ENCODE data around the gene ZFR. TPM values are rescaled to one million over a fixed set of nuclear protein-coding genes. Genes with fewer than 3 reads are reported as not detected.

The ZFR gene
- total RNA-seq, 2 donors from 2014 or later, result 59.1 to 67.9 TPM

- Histone ChIP-seq H3K36me3 (ENCODE audit: control insufficient read depth, insufficient read depth, low read length) (peaks cover 11% of the 10 kb centered on the region), H3K27ac (ENCODE audit: low read depth, low read length) (no peak overlapping the region), H3K27me3 (ENCODE audit: control insufficient read depth, insufficient read depth, low read length, poor library complexity, severe bottlenecking) (peaks cover 6% of the 10 kb centered on the region), H3K9ac (ENCODE audit: extremely low read depth, low read length, poor library complexity, severe bottlenecking) (no peak overlapping the region), H3K4me1 (ENCODE audit: control insufficient read depth, insufficient read depth, low read length) (no peaks in the 10 kb centered on the region), H3K4me3 (ENCODE audit: low read length) (peak overlapping the region; percentile 88), H3K9me3 (ENCODE audit: control insufficient read depth, low read length) (peaks cover 4% of the 10 kb centered on the region)
- H3K27me3 Mint-ChIP-seq (ENCODE audit: insufficient read depth), result peaks cover 32% of the 10 kb centered on the region
- H3K4me1 Mint-ChIP-seq, result peaks cover 23% of the 10 kb centered on the region
- DNase-seq, result no peak
- H3K9me3 Mint-ChIP-seq, result no peaks in the 10 kb centered on the region
- TF ChIP-seq, protein P1, sequence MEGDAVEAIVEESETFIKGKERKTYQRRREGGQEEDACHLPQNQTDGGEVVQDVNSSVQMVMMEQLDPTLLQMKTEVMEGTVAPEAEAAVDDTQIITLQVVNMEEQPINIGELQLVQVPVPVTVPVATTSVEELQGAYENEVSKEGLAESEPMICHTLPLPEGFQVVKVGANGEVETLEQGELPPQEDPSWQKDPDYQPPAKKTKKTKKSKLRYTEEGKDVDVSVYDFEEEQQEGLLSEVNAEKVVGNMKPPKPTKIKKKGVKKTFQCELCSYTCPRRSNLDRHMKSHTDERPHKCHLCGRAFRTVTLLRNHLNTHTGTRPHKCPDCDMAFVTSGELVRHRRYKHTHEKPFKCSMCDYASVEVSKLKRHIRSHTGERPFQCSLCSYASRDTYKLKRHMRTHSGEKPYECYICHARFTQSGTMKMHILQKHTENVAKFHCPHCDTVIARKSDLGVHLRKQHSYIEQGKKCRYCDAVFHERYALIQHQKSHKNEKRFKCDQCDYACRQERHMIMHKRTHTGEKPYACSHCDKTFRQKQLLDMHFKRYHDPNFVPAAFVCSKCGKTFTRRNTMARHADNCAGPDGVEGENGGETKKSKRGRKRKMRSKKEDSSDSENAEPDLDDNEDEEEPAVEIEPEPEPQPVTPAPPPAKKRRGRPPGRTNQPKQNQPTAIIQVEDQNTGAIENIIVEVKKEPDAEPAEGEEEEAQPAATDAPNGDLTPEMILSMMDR (conservative IDR thresholded peaks at IDR 0.05), result no peak
- H3K27ac Mint-ChIP-seq, result no peak overlapping the region
- WGBS, 2 experiments (ENCODE audit: insufficient coverage in 1 of 2, insufficient read length in 1 of 2), result 85 to 87% methylated on average over 12 to 23 of the region's 23 CpGs
- H3K36me3 Mint-ChIP-seq (ENCODE audit: low read depth), result peaks cover 16% of the 10 kb centered on the region
- H3K4me3 Mint-ChIP-seq, result peak overlapping the region; percentile 86
Measured at GRCh38 chr5:32445831-32446614, 1.5 kb upstream of the ZFR start.

- Histone ChIP-seq H3K9ac (ENCODE audit: extremely low read depth, low read length, poor library complexity, severe bottlenecking) (peak overlapping the region; percentile 75), H3K27me3 (ENCODE audit: control insufficient read depth, insufficient read depth, low read length, poor library complexity, severe bottlenecking) (peaks cover 6% of the 10 kb centered on the region), H3K36me3 (ENCODE audit: control insufficient read depth, insufficient read depth, low read length) (peaks cover 13% of the 10 kb centered on the region), H3K9me3 (ENCODE audit: control insufficient read depth, low read length) (peaks cover 4% of the 10 kb centered on the region), H3K4me3 (ENCODE audit: low read length) (peak overlapping the region; percentile 88), H3K27ac (ENCODE audit: low read depth, low read length) (no peak overlapping the region), H3K4me1 (ENCODE audit: control insufficient read depth, insufficient read depth, low read length) (no peaks in the 10 kb centered on the region)
- Mint-ChIP-seq H3K4me1 (peaks cover 23% of the 10 kb centered on the region), H3K9me3 (no peaks in the 10 kb centered on the region), H3K27me3 (ENCODE audit: insufficient read depth) (peaks cover 32% of the 10 kb centered on the region), H3K36me3 (ENCODE audit: low read depth) (peaks cover 18% of the 10 kb centered on the region), H3K27ac (peak overlapping the region; percentile 67), H3K4me3 (peak overlapping the region; percentile 86)
- peak; percentile 64 for DNase-seq
- WGBS, 2 experiments (ENCODE audit: insufficient coverage in 1 of 2, insufficient read length in 1 of 2), result 16 to 22% methylated on average over 8 to 10 of the region's 10 CpGs
- TF ChIP-seq, protein P1 (conservative IDR thresholded peaks at IDR 0.05), result no peak
Measured at GRCh38 chr5:32445287-32445758, 783 bp upstream of the ZFR start.

DNA sequence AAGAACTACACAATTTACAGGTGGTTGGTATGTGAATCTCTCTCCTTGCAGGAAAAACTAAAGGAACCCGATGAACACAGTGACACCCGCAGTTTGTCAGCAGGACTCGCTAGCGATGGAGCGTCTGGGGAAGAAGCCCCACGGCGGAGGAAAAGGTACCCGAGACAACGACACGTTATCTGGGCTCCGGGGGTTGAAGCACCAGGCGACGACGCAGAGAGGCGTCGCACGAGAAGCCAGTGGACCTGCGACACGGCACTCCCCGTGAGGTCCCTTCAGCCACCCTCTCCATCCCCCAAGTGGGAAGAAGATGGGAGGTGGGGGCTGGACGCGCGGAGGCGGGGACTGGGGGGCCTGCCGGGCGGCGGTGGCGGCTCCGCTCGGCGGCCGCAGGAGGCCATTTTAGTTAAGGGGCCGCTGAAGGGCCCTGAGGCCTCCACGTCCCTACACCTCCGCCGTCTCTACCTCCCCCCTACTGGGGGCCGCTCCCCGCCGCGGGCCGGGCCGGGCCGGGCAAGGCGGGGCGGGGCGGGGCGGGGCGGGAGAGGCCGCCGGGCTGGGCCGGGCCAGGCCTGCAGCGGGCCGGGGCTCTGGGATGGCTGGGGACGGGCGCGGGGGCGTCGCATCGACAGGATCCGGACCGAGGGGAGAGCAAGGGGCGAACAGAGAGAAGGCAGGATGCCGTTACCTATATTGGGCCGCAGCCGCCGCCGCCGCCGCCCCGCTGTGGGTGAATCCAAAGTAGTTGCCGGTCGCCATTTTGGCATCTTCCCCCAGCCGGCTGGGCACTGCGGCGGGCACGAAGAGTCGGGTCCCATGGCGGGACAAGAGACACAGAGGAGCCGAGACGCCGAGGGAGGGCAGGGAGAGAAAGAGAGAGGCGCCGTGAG, 754 bp downstream of the ZFR start:
- H3K36me3 ChIP-seq (ENCODE audit: control insufficient read depth, insufficient read depth, low read length), result peaks cover 21% of the 10 kb centered on the region
- 0% methylated on average over 23 to 82 of the region's 83 CpGs for WGBS, 2 experiments (ENCODE audit: insufficient coverage in 1 of 2, insufficient read length in 1 of 2)
- peaks cover 4% of the 10 kb centered on the region for H3K9me3 ChIP-seq (ENCODE audit: control insufficient read depth, low read length)
- H3K27ac ChIP-seq (ENCODE audit: low read depth, low read length), result peak overlapping the region; percentile 78
- peaks cover 6% of the 10 kb centered on the region for H3K27me3 ChIP-seq (ENCODE audit: control insufficient read depth, insufficient read depth, low read length, poor library complexity, severe bottlenecking)
- Mint-ChIP-seq H3K4me3 (peak overlapping the region; percentile 86), H3K4me1 (peaks cover 23% of the 10 kb centered on the region), H3K27ac (peak overlapping the region; percentile 92), H3K27me3 (ENCODE audit: insufficient read depth) (peaks cover 25% of the 10 kb centered on the region), H3K9me3 (no peaks in the 10 kb centered on the region), H3K36me3 (ENCODE audit: low read depth) (peaks cover 21% of the 10 kb centered on the region)
- H3K4me3 ChIP-seq (ENCODE audit: low read length), result peak overlapping the region; percentile 96
- DNase-seq, result peak; percentile 81
- H3K9ac ChIP-seq (ENCODE audit: extremely low read depth, low read length, poor library complexity, severe bottlenecking), result peak overlapping the region; percentile 75
- TF ChIP-seq, protein P1 (conservative IDR thresholded peaks at IDR 0.05), result no peak
- H3K4me1 ChIP-seq (ENCODE audit: control insufficient read depth, insufficient read depth, low read length), result no peaks in the 10 kb centered on the region

Measured in endodermal cell (in vitro differentiated cells).